Measurements from ENCODE around the gene ACER3. TPM values are rescaled to one million over a fixed set of nuclear protein-coding genes. Genes with fewer than 3 reads are reported as not detected.
A peak's percentile ranks its signal among the peaks of the same experiment; 100 is the strongest.

The ACER3 gene
- total RNA-seq, 1 donor from 2014 or later: 17.3 TPM

DNA sequence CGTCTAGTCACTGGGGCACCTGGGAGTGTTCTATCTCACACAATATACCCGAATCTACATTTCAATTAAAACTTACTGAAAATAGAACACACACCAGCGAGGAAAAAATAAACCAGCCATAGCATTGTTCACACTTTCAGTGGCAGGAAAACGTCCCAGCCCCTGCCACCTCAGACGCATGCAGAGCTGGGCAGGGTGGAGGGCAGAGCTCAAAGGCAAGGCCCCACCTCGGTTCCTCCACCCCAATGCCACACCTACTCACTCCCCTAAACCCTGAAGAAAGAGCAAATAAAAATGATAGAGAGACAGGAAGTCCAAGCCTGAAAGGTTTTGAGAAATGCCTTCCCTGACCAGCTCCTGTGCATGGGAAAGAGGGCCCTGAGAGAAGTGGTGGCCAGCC lies 188.3 kb downstream of the ACER3 start:
- peak overlapping the region; percentile 30 for H2AFZ ChIP-seq (ENCODE audit: low read depth, low read length)
- H3K4me1 ChIP-seq (ENCODE audit: insufficient read depth, low read length): peaks cover 6% of the 10 kb centered on the region
- no peak for FAIRE-seq
- H3K4me1 Mint-ChIP-seq (ENCODE audit: low read depth, unreplicated experiment): no peaks in the 10 kb centered on the region
- peaks cover 19% of the 10 kb centered on the region for H3K27me3 Mint-ChIP-seq (ENCODE audit: low read depth, unreplicated experiment)
- H3K36me3 Mint-ChIP-seq (ENCODE audit: low read depth, unreplicated experiment): no peaks in the 10 kb centered on the region
- H3K4me3 Mint-ChIP-seq (ENCODE audit: unreplicated experiment): no peak overlapping the region
- no peak for DNase-seq (ENCODE audit: low read depth)
- H3K79me2 ChIP-seq (ENCODE audit: insufficient read depth, low read length): no peaks in the 10 kb centered on the region
- peak overlapping the region; percentile 88 for H3K27ac Mint-ChIP-seq (ENCODE audit: unreplicated experiment)
- H3K27ac ChIP-seq (ENCODE audit: low read depth, low read length): no peak overlapping the region
- H3K4me2 ChIP-seq (ENCODE audit: low read length): no peak overlapping the region
- no peak overlapping the region for H3K4me3 ChIP-seq (ENCODE audit: insufficient read depth, low read depth, low read length)
- no peaks in the 10 kb centered on the region for H3K9me3 ChIP-seq (ENCODE audit: insufficient read depth, low read depth, low read length)
- H3K36me3 ChIP-seq (ENCODE audit: insufficient read depth, low read length): no peaks in the 10 kb centered on the region
- no peaks in the 10 kb centered on the region for H4K20me1 ChIP-seq (ENCODE audit: insufficient read depth, low read length)
- H3K9me3 Mint-ChIP-seq (ENCODE audit: unreplicated experiment): no peaks in the 10 kb centered on the region
- TF ChIP-seq, protein P1, sequence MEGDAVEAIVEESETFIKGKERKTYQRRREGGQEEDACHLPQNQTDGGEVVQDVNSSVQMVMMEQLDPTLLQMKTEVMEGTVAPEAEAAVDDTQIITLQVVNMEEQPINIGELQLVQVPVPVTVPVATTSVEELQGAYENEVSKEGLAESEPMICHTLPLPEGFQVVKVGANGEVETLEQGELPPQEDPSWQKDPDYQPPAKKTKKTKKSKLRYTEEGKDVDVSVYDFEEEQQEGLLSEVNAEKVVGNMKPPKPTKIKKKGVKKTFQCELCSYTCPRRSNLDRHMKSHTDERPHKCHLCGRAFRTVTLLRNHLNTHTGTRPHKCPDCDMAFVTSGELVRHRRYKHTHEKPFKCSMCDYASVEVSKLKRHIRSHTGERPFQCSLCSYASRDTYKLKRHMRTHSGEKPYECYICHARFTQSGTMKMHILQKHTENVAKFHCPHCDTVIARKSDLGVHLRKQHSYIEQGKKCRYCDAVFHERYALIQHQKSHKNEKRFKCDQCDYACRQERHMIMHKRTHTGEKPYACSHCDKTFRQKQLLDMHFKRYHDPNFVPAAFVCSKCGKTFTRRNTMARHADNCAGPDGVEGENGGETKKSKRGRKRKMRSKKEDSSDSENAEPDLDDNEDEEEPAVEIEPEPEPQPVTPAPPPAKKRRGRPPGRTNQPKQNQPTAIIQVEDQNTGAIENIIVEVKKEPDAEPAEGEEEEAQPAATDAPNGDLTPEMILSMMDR (IDR thresholded peaks at IDR 0.05; ENCODE audit: insufficient read depth, low read depth, low read length): no peak
- TF ChIP-seq EZH2 (IDR thresholded peaks at IDR 0.05; ENCODE audit: insufficient read depth, low read length): no peak
- no peak overlapping the region for H3K9ac ChIP-seq (ENCODE audit: low read length)
- peaks cover 4% of the 10 kb centered on the region for H3K27me3 ChIP-seq (ENCODE audit: insufficient read depth, low read length)

DNA sequence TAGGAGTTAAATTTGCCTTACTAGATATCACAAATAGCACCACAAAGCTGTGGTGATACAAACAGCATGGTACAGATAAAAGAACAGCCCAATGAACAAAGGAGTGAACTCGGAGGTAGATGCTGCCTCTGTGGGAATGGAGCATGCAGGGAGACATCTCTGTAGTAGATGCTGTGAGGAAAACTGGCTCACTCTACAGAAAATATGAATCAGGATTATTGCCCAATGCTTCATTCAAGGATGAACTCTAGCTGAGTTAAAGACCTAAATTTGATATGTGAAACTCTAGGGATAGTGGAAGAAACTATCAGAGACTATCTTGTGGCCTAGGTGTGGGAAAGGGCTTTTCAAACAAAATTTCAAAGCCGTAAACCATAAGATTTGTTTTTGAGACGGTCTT lies 190.8 kb downstream of the ACER3 start:
- no peak overlapping the region for H3K9ac ChIP-seq (ENCODE audit: low read length)
- H3K79me2 ChIP-seq (ENCODE audit: insufficient read depth, low read length): no peaks in the 10 kb centered on the region
- H3K4me2 ChIP-seq (ENCODE audit: low read length): no peak overlapping the region
- peaks cover 1% of the 10 kb centered on the region for H3K9me3 ChIP-seq (ENCODE audit: insufficient read depth, low read depth, low read length)
- FAIRE-seq (no peak), DNase-seq (ENCODE audit: low read depth) (no peak)
- H3K4me1 ChIP-seq (ENCODE audit: insufficient read depth, low read length): no peaks in the 10 kb centered on the region
- H2AFZ ChIP-seq (ENCODE audit: low read depth, low read length): no peak overlapping the region
- no peak overlapping the region for H3K4me3 ChIP-seq (ENCODE audit: insufficient read depth, low read depth, low read length)
- no peaks in the 10 kb centered on the region for H3K36me3 ChIP-seq (ENCODE audit: insufficient read depth, low read length)
- H4K20me1 ChIP-seq (ENCODE audit: insufficient read depth, low read length): no peaks in the 10 kb centered on the region
- Mint-ChIP-seq H3K27ac (ENCODE audit: unreplicated experiment) (no peak overlapping the region), H3K27me3 (ENCODE audit: low read depth, unreplicated experiment) (no peaks in the 10 kb centered on the region), H3K36me3 (ENCODE audit: low read depth, unreplicated experiment) (no peaks in the 10 kb centered on the region), H3K4me3 (ENCODE audit: unreplicated experiment) (no peak overlapping the region), H3K4me1 (ENCODE audit: low read depth, unreplicated experiment) (no peaks in the 10 kb centered on the region), H3K9me3 (ENCODE audit: unreplicated experiment) (no peaks in the 10 kb centered on the region)
- H3K27me3 ChIP-seq (ENCODE audit: insufficient read depth, low read length): no peaks in the 10 kb centered on the region
- no peak overlapping the region for H3K27ac ChIP-seq (ENCODE audit: low read depth, low read length)
- TF ChIP-seq EZH2 (IDR thresholded peaks at IDR 0.05; ENCODE audit: insufficient read depth, low read length): no peak
- TF ChIP-seq, protein P1 (IDR thresholded peaks at IDR 0.05; ENCODE audit: insufficient read depth, low read depth, low read length): no peak

DNA sequence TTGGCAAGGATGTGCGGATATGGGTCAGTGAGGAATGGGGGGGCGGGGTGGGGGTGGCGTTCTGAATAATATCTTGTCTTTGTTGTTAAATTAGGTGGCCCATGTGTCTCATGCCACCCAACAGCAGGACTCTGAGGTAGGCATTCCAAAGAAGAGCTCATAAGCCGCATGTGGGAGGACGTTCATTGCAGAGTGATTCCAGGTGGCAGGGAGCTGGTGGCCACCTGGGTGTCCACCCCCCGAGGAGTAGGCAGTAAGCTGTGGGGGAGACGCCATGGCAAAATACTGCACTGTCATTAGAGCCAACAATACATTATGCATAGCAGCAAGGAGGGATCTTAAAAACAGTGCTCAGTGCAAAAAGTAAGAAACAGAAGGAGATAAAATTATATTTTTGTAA lies 191.8 kb downstream of the ACER3 start:
- FAIRE-seq: no peak

More for the DNA sequence above, 191.8 kb downstream of the ACER3 start:
- H3K27ac Mint-ChIP-seq (ENCODE audit: unreplicated experiment): no peak overlapping the region
- no peaks in the 10 kb centered on the region for H3K36me3 Mint-ChIP-seq (ENCODE audit: low read depth, unreplicated experiment)
- H4K20me1 ChIP-seq (ENCODE audit: insufficient read depth, low read length): no peaks in the 10 kb centered on the region
- H3K36me3 ChIP-seq (ENCODE audit: insufficient read depth, low read length): no peaks in the 10 kb centered on the region
- H3K4me2 ChIP-seq (ENCODE audit: low read length): no peak overlapping the region
- no peaks in the 10 kb centered on the region for H3K27me3 ChIP-seq (ENCODE audit: insufficient read depth, low read length)
- H3K4me1 ChIP-seq (ENCODE audit: insufficient read depth, low read length): no peaks in the 10 kb centered on the region
- TF ChIP-seq EZH2 (IDR thresholded peaks at IDR 0.05; ENCODE audit: insufficient read depth, low read length): no peak
- TF ChIP-seq, protein P1 (IDR thresholded peaks at IDR 0.05; ENCODE audit: insufficient read depth, low read depth, low read length): no peak
- no peak overlapping the region for H3K4me3 ChIP-seq (ENCODE audit: insufficient read depth, low read depth, low read length)
- H3K9me3 ChIP-seq (ENCODE audit: insufficient read depth, low read depth, low read length): peaks cover 4% of the 10 kb centered on the region
- no peaks in the 10 kb centered on the region for H3K4me1 Mint-ChIP-seq (ENCODE audit: low read depth, unreplicated experiment)
- no peaks in the 10 kb centered on the region for H3K9me3 Mint-ChIP-seq (ENCODE audit: unreplicated experiment)
- H3K4me3 Mint-ChIP-seq (ENCODE audit: unreplicated experiment): no peak overlapping the region
- no peaks in the 10 kb centered on the region for H3K27me3 Mint-ChIP-seq (ENCODE audit: low read depth, unreplicated experiment)
- no peak overlapping the region for H3K9ac ChIP-seq (ENCODE audit: low read length)
- H2AFZ ChIP-seq (ENCODE audit: low read depth, low read length): no peak overlapping the region
- DNase-seq (ENCODE audit: low read depth): no peak
- H3K79me2 ChIP-seq (ENCODE audit: insufficient read depth, low read length): no peaks in the 10 kb centered on the region
- no peak overlapping the region for H3K27ac ChIP-seq (ENCODE audit: low read depth, low read length)

All from astrocyte (in vitro differentiated cells and primary cell).